ENCODE data around the gene SFXN5.

DNA sequence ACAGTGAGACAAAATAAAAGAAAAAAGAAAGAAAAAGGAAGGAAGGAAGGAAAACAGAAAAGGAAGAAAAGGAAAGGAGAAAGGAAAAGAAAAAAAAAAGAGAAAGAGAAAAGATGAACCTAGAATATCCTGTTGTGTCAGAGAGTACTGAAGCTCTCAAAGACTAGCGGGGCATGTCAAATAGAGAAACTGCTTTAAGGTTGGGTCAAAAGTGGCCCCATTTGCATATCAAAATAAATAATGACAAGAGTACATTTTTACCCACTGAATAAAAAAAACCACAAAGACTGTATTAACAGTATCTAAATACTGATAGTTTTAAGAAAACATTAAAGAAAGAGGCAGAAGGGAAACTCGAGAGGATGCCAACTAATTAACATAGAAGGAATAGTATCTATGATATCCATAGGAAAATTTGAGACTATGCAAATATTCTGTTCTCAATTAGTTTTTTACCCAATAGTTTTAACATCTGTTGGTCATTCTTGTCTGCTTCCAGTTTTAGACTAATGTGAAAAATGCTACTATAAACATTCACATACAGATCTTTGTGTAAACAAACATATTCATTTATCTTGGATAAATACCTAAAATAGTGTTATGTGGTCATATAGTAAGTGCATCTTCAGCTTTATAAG lies 53.2 kb downstream of the SFXN5 start:
- TF ChIP-seq CTCF (IDR thresholded peaks at IDR 0.05; ENCODE audit: extremely low read depth in 1 of 2, insufficient read depth in 1 of 2, low read depth in 1 of 2, low read length in 2 of 2), result no peak
- no peak for TF ChIP-seq POLR2AphosphoS5 (IDR thresholded peaks at IDR 0.05; ENCODE audit: insufficient read depth, low read depth, low read length)
- no peak for TF ChIP-seq POLR2A (IDR thresholded peaks at IDR 0.05; ENCODE audit: low read depth, low read length)
- TF ChIP-seq, protein P1, sequence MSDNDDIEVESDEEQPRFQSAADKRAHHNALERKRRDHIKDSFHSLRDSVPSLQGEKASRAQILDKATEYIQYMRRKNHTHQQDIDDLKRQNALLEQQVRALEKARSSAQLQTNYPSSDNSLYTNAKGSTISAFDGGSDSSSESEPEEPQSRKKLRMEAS (IDR thresholded peaks at IDR 0.05; ENCODE audit: insufficient read depth, insufficient read length), result no peak
- no peak for TF ChIP-seq EZH2 (IDR thresholded peaks at IDR 0.05; ENCODE audit: borderline replicate concordance, low read depth, low read length, severe bottlenecking)
- TF ChIP-seq MYC (IDR thresholded peaks at IDR 0.05; ENCODE audit: low read depth, low read length), result no peak
- no peak for TF ChIP-seq GATA2 (IDR thresholded peaks at IDR 0.05; ENCODE audit: insufficient read depth, insufficient read length, low read depth, low read length)
- TF ChIP-seq JUN (IDR thresholded peaks at IDR 0.05; ENCODE audit: borderline replicate concordance, insufficient read depth, insufficient read length, low read depth), result no peak
